ENCODE measurements around the gene UPK3A. TPM values are rescaled to one million over a fixed set of nuclear protein-coding genes. Genes with fewer than 3 reads are reported as not detected.

UPK3A gene
- not detected in 2 replicates for total RNA-seq

GRCh38 chr22:45284705-45285262 is at the start of gene UPK3A:
TSS of gene UPK3A (plus strand) at chr22:45284949. CDS start at chr22:45285014, 65 bp downstream.

DNA sequence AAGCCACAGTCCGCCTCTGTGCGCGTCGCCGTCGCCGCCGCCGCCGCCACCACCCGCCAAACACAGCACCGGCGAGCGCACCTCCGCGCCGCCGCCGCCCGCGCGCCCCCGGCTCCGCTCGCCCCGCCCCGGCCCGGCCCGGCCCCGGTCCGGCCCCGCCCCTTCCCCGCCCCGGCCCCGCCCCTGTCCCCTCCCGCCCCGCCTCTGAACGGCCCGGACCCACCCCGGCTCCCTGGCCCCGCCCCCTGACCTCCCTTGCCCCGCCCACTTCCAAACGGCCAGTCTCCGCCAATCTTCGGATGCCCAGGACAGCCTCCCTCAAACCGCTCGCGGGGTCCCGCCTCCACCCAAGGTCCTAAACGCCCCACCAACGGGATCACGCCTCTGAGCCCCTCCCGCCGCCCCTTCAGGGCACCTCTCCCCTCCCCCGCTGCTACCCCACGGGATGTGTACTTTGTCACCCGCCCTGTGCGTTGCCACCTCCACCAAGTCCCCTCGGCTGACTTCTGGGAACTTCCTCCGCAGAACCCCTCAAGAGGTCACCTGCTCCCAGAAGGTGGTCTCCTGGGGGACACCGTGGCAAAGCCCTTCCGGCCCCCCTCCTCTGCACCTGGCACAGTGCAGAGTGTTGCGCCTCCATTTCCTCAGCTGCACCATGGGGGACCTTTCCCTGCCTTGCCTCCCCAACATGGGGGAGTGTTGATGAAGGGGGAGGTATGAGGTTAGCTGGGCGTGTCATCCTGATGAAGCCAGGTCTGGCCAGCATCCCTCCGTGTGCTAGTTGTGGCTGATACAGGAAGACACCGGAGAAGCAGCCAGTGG is 43.7 kb upstream of the UPK3A start, which contains the start of gene KIAA0930:
TSS of gene KIAA0930 (minus strand) at position 85 of the 822 bp plus-strand sequence. CDS start 191 bp downstream, outside the sequence.

DNA sequence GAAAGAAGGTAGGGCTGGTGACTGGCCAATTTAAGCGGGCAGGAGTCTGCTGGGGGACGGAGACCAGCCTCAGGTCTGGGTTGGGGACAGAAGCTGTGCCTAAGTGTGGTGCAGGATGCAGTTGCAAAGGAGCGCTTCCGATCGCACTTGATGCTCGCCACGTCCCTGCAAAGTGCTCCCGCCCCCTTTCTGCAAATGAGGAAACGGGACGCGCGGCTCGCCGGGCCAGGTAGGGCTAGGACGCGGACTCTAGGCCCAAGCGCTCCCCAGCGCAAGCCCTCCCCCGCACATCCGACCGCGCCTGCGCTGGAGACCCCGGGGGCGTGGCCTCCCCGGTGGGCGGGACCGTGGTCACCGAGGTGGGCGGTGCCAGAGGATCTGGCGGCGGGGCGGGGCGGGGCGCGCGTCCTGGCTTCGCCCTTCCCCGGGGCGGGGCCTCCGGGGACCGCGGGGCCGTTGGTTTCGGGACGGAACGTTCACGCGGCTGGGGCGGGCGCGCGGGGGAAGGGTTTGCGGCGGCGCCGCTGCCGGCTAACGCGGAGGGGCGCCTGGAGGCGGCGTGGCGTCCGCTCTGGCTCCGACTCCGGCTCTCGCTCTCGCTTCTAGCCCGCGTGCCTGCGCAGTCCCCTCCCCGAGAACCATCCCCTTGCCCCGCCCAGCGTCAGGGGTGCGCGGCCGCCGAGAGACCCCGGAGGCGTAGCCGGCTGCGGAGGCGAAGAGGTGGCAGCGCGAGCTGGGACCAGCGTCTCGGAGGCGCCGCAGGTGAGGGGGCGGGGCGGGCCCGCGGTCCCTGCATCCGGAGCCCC is 24.9 kb downstream of the UPK3A start, which contains the start of gene FAM118A:
TSS of gene FAM118A (plus strand) at position 513 of the 806 bp plus-strand sequence. CDS start 12,446 bp downstream, outside the sequence.

Other genes starting within 250 kb of the UPK3A start
- gene NUP50, start 121.0 kb upstream of the UPK3A start, total RNA-seq: 28.4 and 32.7 TPM in 2 replicates
- gene KIAA0930, start 44.1 kb upstream of the UPK3A start, total RNA-seq: 44.4 and 80.5 TPM in 2 replicates
- 21.9 and 43.7 TPM in 2 replicates for gene FAM118A, start 25.0 kb downstream of the UPK3A start, total RNA-seq
- 0.07 TPM in 1 of 2 replicates, not detected in the other for gene SMC1B, start 128.7 kb downstream of the UPK3A start, total RNA-seq
- 0.20 and 0.46 TPM in 2 replicates for gene RIBC2, start 128.7 kb downstream of the UPK3A start, total RNA-seq
- 150 and 215 TPM in 2 replicates for gene FBLN1, start 217.9 kb downstream of the UPK3A start, total RNA-seq

Data from smooth muscle cell of the pulmonary artery (primary cell).